ENCODE data around the gene MGA. TPM values are rescaled to one million over a fixed set of nuclear protein-coding genes. Genes with fewer than 3 reads are reported as not detected.

MGA gene
- total RNA-seq, 1 experiment from 2014 or later, result 21.4 TPM

DNA sequence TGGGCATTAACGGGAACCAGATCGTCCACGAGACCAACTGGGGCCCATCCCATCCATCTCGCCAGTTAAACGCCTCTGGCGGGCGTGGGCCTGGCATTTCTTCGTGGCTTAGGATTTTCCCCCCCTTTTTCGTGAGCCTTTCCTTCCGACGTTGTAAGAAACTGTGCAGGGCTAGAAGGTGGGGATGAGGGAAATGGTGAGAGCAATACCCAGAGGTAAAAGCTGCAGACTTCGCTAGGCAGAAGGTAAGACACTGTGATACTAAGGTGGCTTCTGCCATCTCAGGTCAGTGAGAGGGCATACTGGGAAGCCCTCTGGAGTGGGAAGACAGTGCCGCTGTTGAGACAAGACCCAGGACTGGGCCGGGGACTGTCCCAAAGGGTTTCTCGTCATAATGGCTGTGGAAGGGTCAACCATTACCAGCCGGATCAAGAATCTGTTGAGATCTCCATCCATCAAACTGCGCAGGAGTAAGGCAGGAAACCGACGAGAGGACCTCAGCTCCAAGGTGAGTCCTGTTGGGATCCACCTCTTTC, 114.7 kb downstream of the MGA start:
- no peaks in the 10 kb centered on the region for H3K36me3 ChIP-seq (replicated peaks; ENCODE audit: control insufficient read depth, insufficient read depth, low read length)
- DNase-seq, result no peak
- peak overlapping the region; percentile 74 for H3K4me3 ChIP-seq (ENCODE audit: insufficient read depth, low read depth, low read length)
- no peaks in the 10 kb centered on the region for H3K27me3 ChIP-seq (ENCODE audit: control insufficient read depth, insufficient read depth, low read length)

DNA sequence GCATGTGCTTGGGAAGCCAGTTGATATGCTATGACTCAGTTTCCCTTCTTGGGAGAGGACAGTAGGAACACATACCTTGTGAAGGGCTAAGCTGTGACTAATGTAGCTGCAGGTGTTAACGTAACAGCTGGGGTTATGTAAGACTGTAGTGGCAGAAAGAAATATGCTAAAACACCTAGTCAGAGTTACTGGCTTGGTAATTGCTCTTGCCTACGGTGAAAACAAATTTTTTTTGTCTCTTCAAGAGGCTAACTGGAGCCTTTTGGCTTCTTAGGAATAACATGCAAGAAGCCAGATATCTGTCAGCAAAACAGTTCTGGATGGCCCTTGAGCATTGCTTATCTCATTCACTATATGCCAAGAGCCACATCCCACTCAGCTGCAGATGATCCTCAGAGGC, 115.4 kb downstream of the MGA start:
- H3K36me3 ChIP-seq (replicated peaks; ENCODE audit: control insufficient read depth, insufficient read depth, low read length), result no peaks in the 10 kb centered on the region
- DNase-seq, result no peak
- no peaks in the 10 kb centered on the region for H3K27me3 ChIP-seq (ENCODE audit: control insufficient read depth, insufficient read depth, low read length)
- no peak overlapping the region for H3K4me3 ChIP-seq (ENCODE audit: insufficient read depth, low read depth, low read length)

DNA sequence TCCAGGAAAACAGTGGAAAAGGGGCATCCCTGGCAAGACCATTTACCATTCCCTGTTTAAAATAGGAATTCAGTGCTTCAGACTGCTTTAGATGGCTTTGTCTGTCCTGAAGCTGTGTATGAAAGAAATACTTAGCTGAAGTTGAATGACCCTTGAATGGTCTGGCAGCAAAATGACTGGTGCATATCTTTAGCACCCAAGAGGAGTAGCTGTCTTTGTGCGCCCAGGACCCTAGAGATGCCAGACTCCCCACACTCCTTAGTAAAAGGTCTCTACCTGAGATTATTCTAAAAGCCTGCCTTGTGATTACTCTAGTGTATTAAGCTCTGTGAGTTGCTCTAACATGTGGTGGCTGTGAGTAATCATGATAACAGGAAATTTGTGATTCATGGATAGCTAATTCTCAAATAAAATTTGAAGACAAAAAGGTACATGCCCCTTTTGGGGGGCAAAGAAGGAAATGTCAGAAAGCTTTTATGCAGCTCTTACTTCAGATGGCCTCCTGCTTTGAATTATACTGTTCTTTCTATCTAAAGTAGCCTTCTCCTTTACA, 117.3 kb downstream of the MGA start:
- no peak for DNase-seq
- Histone ChIP-seq H3K27me3 (ENCODE audit: control insufficient read depth, insufficient read depth, low read length) (no peaks in the 10 kb centered on the region), H3K36me3 (replicated peaks; ENCODE audit: control insufficient read depth, insufficient read depth, low read length) (no peaks in the 10 kb centered on the region), H3K4me3 (ENCODE audit: insufficient read depth, low read depth, low read length) (no peak overlapping the region)

DNA sequence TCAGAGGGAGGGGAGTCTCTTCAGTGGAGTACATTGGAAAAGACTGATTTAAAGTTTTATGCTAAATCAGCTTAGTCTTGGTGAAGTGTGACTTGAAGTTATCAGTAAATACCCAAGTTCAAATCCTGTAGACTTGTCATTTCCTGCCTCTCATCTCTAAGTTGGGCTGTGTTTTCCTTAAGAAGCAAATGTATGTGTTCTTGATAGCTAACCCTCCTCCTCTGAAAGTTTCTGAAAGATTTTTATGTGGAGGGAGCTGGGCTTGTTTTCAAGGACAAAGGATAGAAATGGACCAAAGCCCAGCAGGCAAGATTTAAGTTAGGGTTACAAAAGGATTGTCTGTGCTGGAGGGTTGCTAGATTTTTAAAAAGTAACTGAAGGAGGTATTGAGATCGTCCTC, 118.3 kb downstream of the MGA start:
- Histone ChIP-seq H3K27me3 (ENCODE audit: control insufficient read depth, insufficient read depth, low read length) (no peaks in the 10 kb centered on the region), H3K36me3 (replicated peaks; ENCODE audit: control insufficient read depth, insufficient read depth, low read length) (no peaks in the 10 kb centered on the region), H3K4me3 (ENCODE audit: insufficient read depth, low read depth, low read length) (no peak overlapping the region)
- no peak for DNase-seq

- no peak for DNase-seq
- no peaks in the 10 kb centered on the region for H3K36me3 ChIP-seq (replicated peaks; ENCODE audit: control insufficient read depth, insufficient read depth, low read length)
- no peaks in the 10 kb centered on the region for H3K27me3 ChIP-seq (ENCODE audit: control insufficient read depth, insufficient read depth, low read length)
- no peak overlapping the region for H3K4me3 ChIP-seq (ENCODE audit: insufficient read depth, low read depth, low read length)
Measured at GRCh38 chr15:41779662-41780157, 119.5 kb downstream of the MGA start.

DNA sequence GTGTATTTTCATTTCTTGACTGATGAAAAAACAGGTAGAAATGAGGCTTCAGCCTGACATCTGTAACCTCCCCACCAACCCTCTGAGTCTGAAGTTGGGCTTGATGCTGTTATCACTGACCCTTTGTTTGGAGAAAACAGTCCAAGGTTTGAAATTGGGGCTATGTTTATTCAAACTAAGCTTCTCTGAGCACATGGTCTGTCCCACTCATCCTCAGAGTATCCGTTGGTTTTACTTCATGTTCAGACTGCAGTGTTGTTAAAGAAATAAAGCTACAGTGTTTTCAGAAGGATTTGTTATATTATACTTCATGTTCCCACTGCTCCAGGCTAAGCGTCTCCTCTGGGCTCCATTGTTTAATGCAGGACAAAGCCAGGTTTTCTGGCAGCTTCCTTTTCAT, 120.1 kb downstream of the MGA start:
- no peak for DNase-seq
- Histone ChIP-seq H3K36me3 (replicated peaks; ENCODE audit: control insufficient read depth, insufficient read depth, low read length) (no peaks in the 10 kb centered on the region), H3K27me3 (ENCODE audit: control insufficient read depth, insufficient read depth, low read length) (no peaks in the 10 kb centered on the region), H3K4me3 (ENCODE audit: insufficient read depth, low read depth, low read length) (no peak overlapping the region)

GRCh38 chr15:41780727-41781126, 120.5 kb downstream of the MGA start:
- no peak for DNase-seq
- Histone ChIP-seq H3K4me3 (ENCODE audit: insufficient read depth, low read depth, low read length) (no peak overlapping the region), H3K27me3 (ENCODE audit: control insufficient read depth, insufficient read depth, low read length) (no peaks in the 10 kb centered on the region), H3K36me3 (replicated peaks; ENCODE audit: control insufficient read depth, insufficient read depth, low read length) (no peaks in the 10 kb centered on the region)

GRCh38 chr15:41782371-41783282, 122.4 kb downstream of the MGA start:
- Histone ChIP-seq H3K36me3 (replicated peaks; ENCODE audit: control insufficient read depth, insufficient read depth, low read length) (no peaks in the 10 kb centered on the region), H3K27me3 (ENCODE audit: control insufficient read depth, insufficient read depth, low read length) (no peaks in the 10 kb centered on the region), H3K4me3 (ENCODE audit: insufficient read depth, low read depth, low read length) (no peak overlapping the region)
- DNase-seq, result no peak

DNA sequence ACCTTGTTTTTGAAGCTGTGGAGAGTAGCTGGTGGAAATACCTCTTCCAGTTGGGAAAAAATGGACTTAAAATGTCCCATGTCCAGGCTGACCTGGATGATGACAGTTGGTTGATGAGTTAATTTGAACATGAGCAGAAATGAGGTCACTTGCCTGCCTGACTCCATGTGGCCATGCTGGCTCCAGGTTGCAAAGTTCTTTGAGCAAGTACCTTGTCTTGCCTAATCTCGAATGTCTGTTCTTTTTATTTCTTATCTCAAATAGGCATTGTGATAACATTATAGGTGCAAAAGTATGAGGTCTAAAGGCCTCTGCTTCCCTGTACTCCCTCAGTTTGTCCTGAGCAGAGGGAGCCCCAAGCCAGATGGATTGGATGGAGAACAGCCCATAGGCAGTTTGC, 123.1 kb downstream of the MGA start:
- DNase-seq, result no peak
- no peaks in the 10 kb centered on the region for H3K36me3 ChIP-seq (replicated peaks; ENCODE audit: control insufficient read depth, insufficient read depth, low read length)
- no peak overlapping the region for H3K4me3 ChIP-seq (ENCODE audit: insufficient read depth, low read depth, low read length)
- no peaks in the 10 kb centered on the region for H3K27me3 ChIP-seq (ENCODE audit: control insufficient read depth, insufficient read depth, low read length)

- Histone ChIP-seq H3K36me3 (replicated peaks; ENCODE audit: control insufficient read depth, insufficient read depth, low read length) (no peaks in the 10 kb centered on the region), H3K27me3 (ENCODE audit: control insufficient read depth, insufficient read depth, low read length) (no peaks in the 10 kb centered on the region), H3K4me3 (ENCODE audit: insufficient read depth, low read depth, low read length) (no peak overlapping the region)
- DNase-seq, result no peak
Measured at GRCh38 chr15:41788262-41788661, 128.1 kb downstream of the MGA start.

- Histone ChIP-seq H3K27me3 (ENCODE audit: control insufficient read depth, insufficient read depth, low read length) (no peaks in the 10 kb centered on the region), H3K4me3 (ENCODE audit: insufficient read depth, low read depth, low read length) (no peak overlapping the region), H3K36me3 (replicated peaks; ENCODE audit: control insufficient read depth, insufficient read depth, low read length) (no peaks in the 10 kb centered on the region)
- DNase-seq, result no peak
Measured at GRCh38 chr15:41789236-41789635, 129.0 kb downstream of the MGA start.

DNA sequence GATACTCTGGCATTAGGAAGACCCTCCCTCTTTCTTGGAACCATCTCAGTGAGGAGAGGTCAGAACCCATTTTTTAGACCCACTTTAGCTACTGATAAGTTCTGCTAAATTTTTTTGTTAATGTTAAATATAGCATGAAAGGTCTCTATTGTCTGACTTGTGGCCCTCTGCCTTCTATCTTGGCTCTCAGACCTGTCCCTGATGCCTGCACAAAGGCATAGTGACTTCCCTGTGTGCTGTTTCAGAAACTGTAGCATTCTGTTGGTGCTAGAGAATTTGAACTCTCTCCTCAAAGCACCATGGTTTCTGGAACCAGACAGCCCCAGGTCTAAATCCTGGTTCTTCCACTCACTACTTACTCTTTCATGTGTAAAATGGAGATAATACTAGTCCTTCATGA, 129.5 kb downstream of the MGA start:
- Histone ChIP-seq H3K36me3 (replicated peaks; ENCODE audit: control insufficient read depth, insufficient read depth, low read length) (no peaks in the 10 kb centered on the region), H3K4me3 (ENCODE audit: insufficient read depth, low read depth, low read length) (no peak overlapping the region), H3K27me3 (ENCODE audit: control insufficient read depth, insufficient read depth, low read length) (no peaks in the 10 kb centered on the region)
- DNase-seq, result no peak

- Histone ChIP-seq H3K36me3 (replicated peaks; ENCODE audit: control insufficient read depth, insufficient read depth, low read length) (no peaks in the 10 kb centered on the region), H3K27me3 (ENCODE audit: control insufficient read depth, insufficient read depth, low read length) (no peaks in the 10 kb centered on the region), H3K4me3 (ENCODE audit: insufficient read depth, low read depth, low read length) (no peak overlapping the region)
- DNase-seq, result no peak
Measured at GRCh38 chr15:41790169-41790568, 130.0 kb downstream of the MGA start.

- DNase-seq, result no peak
- Histone ChIP-seq H3K27me3 (ENCODE audit: control insufficient read depth, insufficient read depth, low read length) (no peaks in the 10 kb centered on the region), H3K4me3 (ENCODE audit: insufficient read depth, low read depth, low read length) (no peak overlapping the region), H3K36me3 (replicated peaks; ENCODE audit: control insufficient read depth, insufficient read depth, low read length) (no peaks in the 10 kb centered on the region)
Measured at GRCh38 chr15:41790756-41791546, 130.7 kb downstream of the MGA start.
